Measurements from ENCODE around the gene FLNB. TPM values are rescaled to one million over a fixed set of nuclear protein-coding genes. Genes with fewer than 3 reads are reported as not detected.

The FLNB gene
- total and polyA plus RNA-seq, 2 of the 13 experiments (the other 11 are each of a cell fraction or from before 2014, with no cell fraction given): 106 to 130 TPM

- TF ChIP-seq ATRX (CRISPR knock-in tag; IDR thresholded peaks at IDR 0.05; ENCODE audit: borderline replicate concordance): no peak
- TF ChIP-seq CEBPG (CRISPR knock-in tag; IDR thresholded peaks at IDR 0.05): peak; percentile 96
- TF ChIP-seq ZNF234 (CRISPR knock-in tag; conservative IDR thresholded peaks at IDR 0.05): no peak
- TF ChIP-seq CEBPB (IDR thresholded peaks at IDR 0.05; ENCODE audit: borderline replicate concordance, low read depth, low read length): peak; percentile 80
- TF ChIP-seq ZNF101 (CRISPR knock-in tag; IDR thresholded peaks at IDR 0.05; ENCODE audit: borderline replicate concordance, low read depth): no peak
- no peak for TF ChIP-seq ZNF556 (CRISPR knock-in tag; IDR thresholded peaks at IDR 0.05; ENCODE audit: borderline replicate concordance)
- TF ChIP-seq PPARG (CRISPR knock-in tag; conservative IDR thresholded peaks at IDR 0.05): peak; percentile 77
- peak; percentile 95 for TF ChIP-seq THRA (CRISPR knock-in tag; IDR thresholded peaks at IDR 0.05; ENCODE audit: borderline replicate concordance)
- TF ChIP-seq FOXP1 (IDR thresholded peaks at IDR 0.05): no peak
- peak; percentile 46; the same call in 1 of the 2 replicates for TF ChIP-seq FOXP1 (CRISPR knock-in tag; IDR thresholded peaks at IDR 0.05)
- no peak for TF ChIP-seq GABPA (IDR thresholded peaks at IDR 0.05; ENCODE audit: low read depth, low read length)
- TF ChIP-seq GABPA (CRISPR knock-in tag; IDR thresholded peaks at IDR 0.05; ENCODE audit: low read depth): no peak
- TF ChIP-seq GATA4 (IDR thresholded peaks at IDR 0.05; ENCODE audit: borderline replicate concordance, low read depth): no peak
- no peak; the same call in 1 of the 2 replicates for TF ChIP-seq ATF7 (IDR thresholded peaks at IDR 0.05)
- TF ChIP-seq ATF7 (CRISPR knock-in tag; IDR thresholded peaks at IDR 0.05): no peak
- TF ChIP-seq RXRB (CRISPR knock-in tag; IDR thresholded peaks at IDR 0.05; ENCODE audit: borderline replicate concordance): peak; percentile 98
- TF ChIP-seq ARID4A (CRISPR knock-in tag; IDR thresholded peaks at IDR 0.05; ENCODE audit: borderline replicate concordance): no peak
- no peak for TF ChIP-seq ZSCAN22 (CRISPR knock-in tag; IDR thresholded peaks at IDR 0.05)
- no peak for TF ChIP-seq SMARCE1 (IDR thresholded peaks at IDR 0.05; ENCODE audit: borderline replicate concordance)
- no peak for TF ChIP-seq ZNF282 (IDR thresholded peaks at IDR 0.05; ENCODE audit: partially characterized antibody)
- no peak for TF ChIP-seq ZNF333 (CRISPR knock-in tag; IDR thresholded peaks at IDR 0.05; ENCODE audit: borderline replicate concordance)
- 0 out of 2 replicates have a peak, but pooled peaks have one; percentile 18 for TF ChIP-seq FOXK2 (IDR thresholded peaks at IDR 0.05)
Observed at GRCh38 chr3:57974796-57975388, 33.3 kb upstream of the FLNB start (continued).
